Left lung (tissue), 10 donors: ENCODE measurements around the gene DNAH10. TPM values are rescaled to one million over a fixed set of nuclear protein-coding genes. Genes with fewer than 3 reads are reported as not detected.
"Not testable (repeated sequence)": the region's sequence is repeated elsewhere in the genome, so short reads cannot be mapped to it uniquely, and the experiment has no call there.

Source experiments
- ATAC-seq: fragments of 200-7000 bp; cut with Tn5 transposase; one replicate; pipeline ENCODE4 v1.9.1; 2020; ENCODE audit warnings: moderate library complexity
- DNase-seq, 4 donors: peaks; one replicate each; pipeline ENCODE4 v3.0.0-alpha.2; 2013 to 2020
- H3K27ac ChIP-seq, 2 donors: fragments of 200-600 bp; sonication (generic) in 1 of 2; one replicate each; pipeline versions ENCODE4 v1.5.0 to v1.8.0; 2020 to 2021
- H3K27me3 ChIP-seq, 2 donors: fragments of 200-600 bp; sonication (generic) in 1 of 2; one replicate each; pipeline versions ENCODE4 v1.5.0 to v1.8.0; 2020 to 2021
- H3K36me3 ChIP-seq, 2 donors: fragments of 200-600 bp; sonication (generic) in 1 of 2; one replicate each; pipeline versions ENCODE4 v1.5.0 to v1.8.0; 2020 to 2021
- H3K4me1 ChIP-seq, 2 donors: fragments of 200-600 bp; one replicate each; pipeline ENCODE4 v1.8.0; 2021
- H3K4me3 ChIP-seq, 2 donors: fragments of 200-600 bp; sonication (generic) in 1 of 2; one replicate each; pipeline versions ENCODE4 v1.5.0 to v1.8.0; 2020 to 2021; ENCODE audit warnings: mild to moderate bottlenecking in 1 of 2
- H3K9me3 ChIP-seq, 2 donors: fragments of 200-600 bp; sonication (generic) in 1 of 2; one replicate each; pipeline versions ENCODE4 v1.5.0 to v1.8.0; 2020 to 2021
- intact Hi-C, 2 donors: fragments of 100-400 bp; cut with DNase I; formaldehyde crosslinking; loops; one replicate each; pipeline versions ENCODE4 v1.11.2 to v1.14.2; 2022
- polyA plus RNA-seq, 6 donors: library from polyadenylated mRNA; unstranded; fragments of 120-200 nt; gene quantifications; one replicate each; pipeline ENCODE4 v1.2.1, GENCODE V29; 2013; ENCODE audit not compliant: insufficient read length in 6 of 6
- total RNA-seq, 2 donors: library from RNA; stranded (reverse); fragmentation: NEBNext Ultra II Directional; extraction: Animal tissue kit (Norgen Biotek cat#: 25700); gene quantifications; one replicate each; pipeline ENCODE4 v1.2.1, GENCODE V29; 2021
- TF ChIP-seq, protein P1 (sequence below), 2 donors: fragments of 200-600 bp; sonication (generic) in 1 of 2; IDR thresholded peaks; one replicate each; pipeline versions ENCODE4 v1.5.0 to v1.8.0; 2021; ENCODE audit warnings: antibody characterized with exemption in 2 of 2
- donor health status: DM: no; HTN: yes; CAD: no.
- donor health status: DM: no; HTN: no; CAD: no.

DNAH10 gene
- total and polyA plus RNA-seq, 8 donors = 0.79 to 10.4 (median 6.5) TPM

DNA sequence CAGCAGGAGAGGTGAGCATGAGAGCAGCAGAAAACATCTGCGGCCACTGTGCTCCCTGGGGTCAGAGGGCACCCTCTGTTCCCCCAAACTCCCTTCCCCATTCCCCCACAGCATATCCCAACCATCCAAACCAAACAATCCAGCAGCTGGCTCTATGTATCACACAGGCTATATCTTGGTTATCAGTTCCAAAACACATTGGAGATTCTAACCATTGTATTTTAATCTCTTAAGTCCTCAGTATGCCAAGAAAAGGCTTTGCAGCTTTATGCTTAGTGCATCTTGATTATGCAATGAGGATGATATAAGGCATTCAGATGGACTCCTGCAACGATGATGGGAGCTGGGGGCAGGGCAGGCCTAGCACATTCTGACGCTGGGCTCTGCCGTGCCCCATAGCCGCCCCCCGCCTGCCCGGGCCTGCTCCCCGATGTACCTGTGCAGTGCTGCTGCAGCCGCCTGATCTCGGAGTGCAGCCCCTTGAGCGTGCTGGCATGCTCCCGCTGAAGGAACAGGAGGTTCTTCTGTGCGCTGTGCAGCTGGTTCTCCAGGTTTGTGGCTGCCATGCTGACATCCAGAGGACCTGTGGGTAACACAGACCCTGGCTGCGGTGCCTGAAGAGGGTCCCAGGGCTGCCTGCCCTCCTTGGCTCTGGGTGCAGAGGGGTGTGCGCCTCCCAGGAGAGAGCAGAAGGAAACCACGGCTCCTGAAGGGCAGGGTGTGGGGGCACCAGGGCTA lies 181.0 kb downstream of the DNAH10 start:
- H3K4me1 ChIP-seq = peaks cover 4 to 15% of the 10 kb centered on the region in 2 donors
- H3K9me3 ChIP-seq = peaks cover 0 to 9% of the 10 kb centered on the region in 2 donors
- H3K36me3 ChIP-seq = peaks cover 0 to 47% of the 10 kb centered on the region in 2 donors
- no peak for ATAC-seq
- TF ChIP-seq, protein P1, sequence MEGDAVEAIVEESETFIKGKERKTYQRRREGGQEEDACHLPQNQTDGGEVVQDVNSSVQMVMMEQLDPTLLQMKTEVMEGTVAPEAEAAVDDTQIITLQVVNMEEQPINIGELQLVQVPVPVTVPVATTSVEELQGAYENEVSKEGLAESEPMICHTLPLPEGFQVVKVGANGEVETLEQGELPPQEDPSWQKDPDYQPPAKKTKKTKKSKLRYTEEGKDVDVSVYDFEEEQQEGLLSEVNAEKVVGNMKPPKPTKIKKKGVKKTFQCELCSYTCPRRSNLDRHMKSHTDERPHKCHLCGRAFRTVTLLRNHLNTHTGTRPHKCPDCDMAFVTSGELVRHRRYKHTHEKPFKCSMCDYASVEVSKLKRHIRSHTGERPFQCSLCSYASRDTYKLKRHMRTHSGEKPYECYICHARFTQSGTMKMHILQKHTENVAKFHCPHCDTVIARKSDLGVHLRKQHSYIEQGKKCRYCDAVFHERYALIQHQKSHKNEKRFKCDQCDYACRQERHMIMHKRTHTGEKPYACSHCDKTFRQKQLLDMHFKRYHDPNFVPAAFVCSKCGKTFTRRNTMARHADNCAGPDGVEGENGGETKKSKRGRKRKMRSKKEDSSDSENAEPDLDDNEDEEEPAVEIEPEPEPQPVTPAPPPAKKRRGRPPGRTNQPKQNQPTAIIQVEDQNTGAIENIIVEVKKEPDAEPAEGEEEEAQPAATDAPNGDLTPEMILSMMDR (IDR thresholded peaks at IDR 0.05) = no peak
- no peak overlapping the region for H3K27ac ChIP-seq
- H3K4me3 ChIP-seq = no peak overlapping the region
- intact Hi-C loops = no loop called here
- no peaks in the 10 kb centered on the region for H3K27me3 ChIP-seq
- peak in 3 of 4 donors; percentile 22 to 69 (median 52) for DNase-seq

DNA sequence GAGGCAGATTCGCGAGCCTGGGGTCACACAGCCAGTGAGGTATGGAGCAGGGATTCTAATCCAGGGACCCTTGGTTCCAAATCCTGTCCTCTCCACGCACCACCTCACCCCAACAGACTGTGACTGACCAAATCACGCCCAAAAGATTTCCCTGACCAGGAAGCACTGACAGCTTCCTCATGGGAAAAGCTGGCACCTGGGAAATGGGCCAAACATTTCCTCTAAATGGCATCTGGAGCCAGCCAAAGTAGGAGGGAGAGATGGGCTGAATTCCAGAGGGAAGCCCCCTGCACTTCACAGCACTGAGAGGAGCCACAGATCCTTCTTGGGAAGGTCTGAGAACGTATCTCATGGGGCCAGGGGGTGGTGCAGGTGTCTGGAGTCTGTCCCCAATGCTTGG lies 181.7 kb downstream of the DNAH10 start:
- intact Hi-C loops = no loop called here
- ATAC-seq (no peak), DNase-seq (peak in 1 of 4 donors; percentile 9)
- H3K27me3 ChIP-seq = no peaks in the 10 kb centered on the region
- no peak overlapping the region for H3K27ac ChIP-seq
- H3K4me3 ChIP-seq = no peak overlapping the region
- peaks cover 0 to 8% of the 10 kb centered on the region in 2 donors for H3K4me1 ChIP-seq
- peaks cover 0 to 9% of the 10 kb centered on the region in 2 donors for H3K9me3 ChIP-seq
- TF ChIP-seq, protein P1 (IDR thresholded peaks at IDR 0.05) = no peak
- peaks cover 0 to 47% of the 10 kb centered on the region in 2 donors for H3K36me3 ChIP-seq

DNA sequence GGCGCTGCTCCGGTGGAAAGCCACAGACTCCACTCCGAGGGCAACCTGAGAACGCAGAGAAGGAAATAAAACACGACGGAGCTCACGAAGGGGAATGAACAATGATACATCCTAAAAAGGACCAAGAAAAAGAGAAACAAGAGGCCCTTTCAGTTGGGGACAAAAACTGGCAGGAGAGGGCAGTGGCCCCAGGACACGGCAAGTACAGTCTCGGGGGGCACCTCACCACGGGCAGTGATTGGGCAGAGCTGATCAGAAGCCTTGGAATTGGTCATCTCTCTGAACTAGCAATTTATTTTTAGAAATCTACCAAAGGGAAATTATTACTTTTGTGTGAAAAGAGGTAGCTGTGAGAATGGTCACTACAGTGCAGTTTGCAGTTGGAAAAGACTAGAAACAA lies 182.6 kb downstream of the DNAH10 start:
- intact Hi-C loops = no loop called here
- Histone ChIP-seq H3K36me3 (peaks cover 0 to 45% of the 10 kb centered on the region in 2 donors), H3K27ac (no peak overlapping the region), H3K4me1 (peaks cover 0 to 6% of the 10 kb centered on the region in 2 donors), H3K27me3 (no peaks in the 10 kb centered on the region), H3K9me3 (peaks cover 0 to 9% of the 10 kb centered on the region in 2 donors), H3K4me3 (no peak overlapping the region)
- ATAC-seq (no peak), DNase-seq (no peak)
- TF ChIP-seq, protein P1 (IDR thresholded peaks at IDR 0.05) = no peak

DNA sequence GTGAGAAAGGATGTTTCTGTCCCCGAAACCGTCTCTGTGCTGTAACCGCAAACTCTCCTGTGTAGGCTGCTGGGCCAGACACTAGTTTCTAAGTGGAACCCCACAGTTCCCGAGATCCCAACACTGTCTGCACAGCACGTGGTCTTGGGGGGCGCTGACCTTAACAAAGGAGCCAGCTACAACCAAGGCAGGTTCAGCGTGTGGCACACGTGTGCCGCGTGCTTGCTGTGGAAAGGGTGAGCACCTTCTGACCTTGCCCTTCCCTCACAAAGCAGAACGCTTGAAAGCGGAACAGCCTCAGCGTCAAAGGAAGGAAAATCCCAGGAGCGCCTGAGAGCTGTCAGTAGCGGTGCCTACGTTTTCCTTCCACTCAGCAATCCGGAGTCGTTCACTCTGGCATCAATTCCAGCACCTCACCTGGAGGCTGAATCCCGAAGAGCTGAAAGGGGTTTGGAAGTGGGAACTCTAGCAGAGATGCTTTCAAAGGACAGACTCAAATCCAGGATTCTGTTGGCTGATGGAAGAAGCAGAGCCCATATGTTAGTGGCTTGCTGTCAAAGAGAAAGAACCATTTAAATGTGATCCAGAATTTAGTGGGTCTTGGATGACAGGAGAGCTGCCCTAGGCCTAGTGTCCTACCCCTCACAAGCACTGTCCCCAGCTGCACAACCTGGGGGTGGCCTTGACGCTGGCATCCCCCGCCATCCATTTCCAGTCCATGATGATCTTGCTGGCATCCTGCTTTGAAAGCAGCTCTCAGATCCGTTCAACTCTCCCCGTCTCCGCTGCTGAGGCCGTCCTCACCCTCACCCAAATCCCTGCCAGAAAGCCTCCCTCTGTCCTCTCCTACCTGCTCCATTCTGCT lies 183.4 kb downstream of the DNAH10 start:
- TF ChIP-seq, protein P1 (IDR thresholded peaks at IDR 0.05) = no peak
- Histone ChIP-seq H3K27me3 (no peaks in the 10 kb centered on the region), H3K9me3 (peaks cover 0 to 9% of the 10 kb centered on the region in 2 donors), H3K4me3 (no peak overlapping the region), H3K4me1 (peaks cover 0 to 6% of the 10 kb centered on the region in 2 donors), H3K27ac (peak overlapping the region in 1 of 2 donors; percentile 2), H3K36me3 (peaks cover 0 to 37% of the 10 kb centered on the region in 2 donors)
- ATAC-seq (no peak), DNase-seq (no peak)
- intact Hi-C loops = no loop called here

DNA sequence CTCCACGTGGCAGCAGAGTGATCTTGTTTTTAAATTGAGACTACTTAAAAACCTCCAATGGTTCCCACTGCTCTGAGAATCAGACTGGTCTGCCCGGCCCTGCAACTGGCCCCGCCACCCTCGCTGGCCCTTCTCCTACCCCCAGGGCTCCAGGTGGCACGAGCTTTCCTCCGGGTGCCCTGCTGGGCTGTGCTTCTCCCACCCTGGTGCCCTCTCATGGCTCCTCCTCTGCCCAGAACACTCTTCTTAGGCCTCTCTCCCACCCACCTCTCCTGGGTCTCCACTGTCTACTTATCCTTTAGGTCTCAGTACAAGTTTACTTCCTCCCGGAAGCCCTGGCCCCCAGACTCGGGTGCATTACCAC lies 184.0 kb downstream of the DNAH10 start:
- Histone ChIP-seq H3K4me3 (no peak overlapping the region), H3K27me3 (no peaks in the 10 kb centered on the region), H3K36me3 (peaks cover 0 to 31% of the 10 kb centered on the region in 2 donors), H3K9me3 (peaks cover 0 to 9% of the 10 kb centered on the region in 2 donors), H3K4me1 (peaks cover 0 to 6% of the 10 kb centered on the region in 2 donors), H3K27ac (peak overlapping the region in 1 of 2 donors; percentile 2)
- ATAC-seq = peak; percentile 77
- TF ChIP-seq, protein P1 (IDR thresholded peaks at IDR 0.05) = no peak
- DNase-seq = no peak
- intact Hi-C loops = no loop called here

DNA sequence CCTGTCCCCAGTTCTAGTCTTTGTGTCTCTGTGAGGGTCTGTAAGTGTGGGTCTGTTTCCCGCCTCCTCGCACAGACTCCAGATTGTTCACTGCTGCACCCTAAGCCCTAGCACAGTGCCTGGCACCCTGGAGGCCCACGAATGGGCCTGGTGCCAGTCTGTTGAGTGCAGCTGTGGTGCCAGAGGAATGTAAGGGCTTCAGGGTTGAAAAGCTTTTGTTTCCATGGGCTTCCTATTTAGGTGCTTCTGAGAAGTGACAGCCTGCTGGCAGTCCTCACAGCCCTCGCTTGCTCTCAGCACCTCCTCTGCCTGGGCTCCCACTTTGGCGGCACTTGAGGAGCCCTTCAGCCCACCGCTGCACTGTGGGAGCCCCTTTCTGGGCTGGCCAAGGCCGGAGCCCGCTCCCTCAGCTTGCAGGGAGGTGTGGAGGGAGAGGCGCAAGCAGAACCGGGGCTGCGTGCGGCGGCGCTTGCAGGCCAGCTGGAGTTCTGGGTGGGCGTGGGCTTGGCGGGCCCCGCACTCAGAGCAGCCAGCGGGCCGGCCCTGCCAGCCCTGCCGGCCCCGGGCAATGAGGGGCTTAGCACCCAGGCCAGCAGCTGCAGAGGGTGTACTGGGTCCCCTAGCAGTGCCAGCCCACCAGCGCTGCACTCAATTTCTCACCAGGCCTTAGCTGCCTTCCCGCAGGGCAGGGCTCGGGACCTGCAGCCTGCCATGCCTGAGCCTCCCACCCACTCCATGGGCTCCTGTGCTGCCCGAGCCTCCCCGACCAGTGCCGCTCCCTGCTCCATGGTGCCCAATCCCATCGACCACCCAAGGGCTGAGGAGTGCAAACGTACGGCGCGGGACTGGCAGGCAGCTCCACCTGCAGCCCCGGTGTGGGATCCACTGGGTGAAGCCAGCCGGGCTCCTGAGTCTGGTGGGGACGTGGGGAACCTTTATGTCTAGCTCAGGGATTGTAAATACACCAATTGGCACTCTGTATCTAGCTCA lies 184.7 kb downstream of the DNAH10 start:
- H3K9me3 ChIP-seq, H3K4me3 ChIP-seq, intact Hi-C loops, H3K4me1 ChIP-seq, H3K27me3 ChIP-seq: not testable (repeated sequence)
- ATAC-seq (peak; percentile 86), DNase-seq (peak in 2 of 4 donors; percentile 36 to 52)
- Histone ChIP-seq H3K36me3 (peaks cover 0 to 27% of the 10 kb centered on the region in 2 donors), H3K27ac (peak overlapping the region in 1 of 2 donors; percentile 2)

DNA sequence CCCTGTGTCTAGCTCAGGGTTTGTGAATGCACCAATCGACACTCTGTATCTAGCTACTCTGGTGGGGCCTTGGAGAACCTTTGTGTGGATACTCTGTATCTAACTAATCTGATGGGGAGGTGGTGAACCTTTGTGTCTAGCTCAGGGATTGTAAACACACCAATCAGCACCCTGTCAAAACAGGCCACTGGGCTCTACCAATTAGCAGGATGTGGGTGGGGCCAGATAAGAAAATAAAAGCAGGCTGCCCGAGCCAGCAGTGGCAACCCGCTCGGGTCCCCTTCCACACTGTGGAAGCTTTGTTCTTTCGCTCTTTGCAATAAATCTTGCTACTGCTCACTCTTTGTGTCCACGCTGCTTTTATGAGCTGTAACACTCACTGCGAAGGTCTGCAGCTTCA lies 185.4 kb downstream of the DNAH10 start:
- H3K9me3 ChIP-seq, H3K4me3 ChIP-seq, intact Hi-C loops, H3K27me3 ChIP-seq, H3K27ac ChIP-seq, DNase-seq, ATAC-seq: not testable (repeated sequence)
- Histone ChIP-seq H3K36me3 (peaks cover 0 to 20% of the 10 kb centered on the region in 2 donors), H3K4me1 (peaks cover 10 to 12% of the 10 kb centered on the region in 2 donors)
